Stimulated activated CD4-positive, alpha-beta T cell treated with anti-CD3 and anti-CD28 coated beads, Interleukin-15, amount 100 ng/mL, for 1 hour (primary cell): Measurements from ENCODE around the gene MYO7B.

Experiments used
- DNase-seq, 2 donors: peaks; one replicate each; pipeline ENCODE4 v3.0.0-alpha.2; 2020; ENCODE audit warnings: low read depth in 1 of 2, low spot score in 1 of 2

Gene MYO7B

DNA sequence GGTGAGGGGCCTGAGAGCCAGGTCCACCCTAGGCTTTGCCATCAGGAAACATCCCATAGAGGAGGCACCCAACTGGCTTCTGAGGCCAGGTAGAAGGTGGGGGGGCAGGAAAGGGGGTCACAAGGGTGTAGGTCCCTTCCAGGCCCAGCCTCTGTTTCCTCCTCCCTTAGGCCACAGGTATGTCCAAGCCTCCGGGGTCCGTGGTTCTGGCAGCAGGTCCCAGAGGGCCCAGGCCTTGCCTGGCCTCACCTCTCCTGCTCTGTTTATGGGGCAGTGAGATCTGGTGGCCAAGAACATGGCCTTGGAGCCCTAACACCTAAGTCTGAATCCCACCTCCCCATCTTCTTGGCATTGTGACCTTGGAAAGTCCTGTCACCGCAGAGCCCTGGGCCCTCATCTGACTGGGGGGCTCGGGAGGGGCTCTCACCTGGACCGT is 88.9 kb downstream of the MYO7B start:
- no peak for DNase-seq

DNA sequence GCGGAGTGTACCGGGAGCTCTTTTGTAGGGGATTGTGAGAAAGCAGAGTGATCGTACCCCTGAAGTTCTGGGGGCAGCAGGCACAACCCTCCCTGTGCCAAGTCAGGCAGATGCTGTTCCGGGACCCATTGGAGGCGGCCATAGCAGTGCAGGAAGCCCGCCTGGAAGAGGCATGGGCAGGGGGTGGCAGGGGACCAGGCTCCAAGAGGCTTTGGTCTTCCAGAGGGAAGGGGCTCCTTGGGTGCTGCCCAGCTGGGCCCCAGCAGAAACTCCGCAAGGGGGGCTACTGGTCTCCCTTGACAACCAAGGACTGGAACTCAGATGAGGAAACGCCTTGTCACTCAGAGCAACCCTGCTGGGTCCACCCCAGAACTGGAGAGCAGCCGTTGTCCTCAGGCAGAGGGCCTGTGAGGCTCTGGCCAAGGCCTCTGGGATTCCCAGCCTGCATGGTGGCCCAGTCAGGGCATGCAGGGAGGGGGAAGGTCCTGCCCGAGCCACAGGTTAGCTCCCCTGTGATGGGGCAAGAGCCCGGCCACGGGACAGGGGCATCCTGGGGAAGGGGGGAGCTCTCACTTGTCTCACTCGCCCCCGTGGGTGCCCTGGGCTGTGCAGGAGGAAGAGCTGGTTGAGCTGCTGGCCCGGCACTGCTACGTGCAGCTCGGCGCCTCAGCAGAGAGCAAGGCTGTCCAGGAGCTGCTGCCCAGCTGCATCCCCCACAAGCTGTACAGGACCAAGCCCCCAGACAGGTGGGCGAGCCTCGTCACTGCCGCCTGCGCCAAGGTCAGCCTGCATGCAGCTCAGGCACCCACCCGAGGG is 89.5 kb downstream of the MYO7B start:
- DNase-seq, result no peak

- DNase-seq, result no peak
These were observed 90.1 kb downstream of the MYO7B start for GRCh38 chr2:127625572-127625951.

DNA sequence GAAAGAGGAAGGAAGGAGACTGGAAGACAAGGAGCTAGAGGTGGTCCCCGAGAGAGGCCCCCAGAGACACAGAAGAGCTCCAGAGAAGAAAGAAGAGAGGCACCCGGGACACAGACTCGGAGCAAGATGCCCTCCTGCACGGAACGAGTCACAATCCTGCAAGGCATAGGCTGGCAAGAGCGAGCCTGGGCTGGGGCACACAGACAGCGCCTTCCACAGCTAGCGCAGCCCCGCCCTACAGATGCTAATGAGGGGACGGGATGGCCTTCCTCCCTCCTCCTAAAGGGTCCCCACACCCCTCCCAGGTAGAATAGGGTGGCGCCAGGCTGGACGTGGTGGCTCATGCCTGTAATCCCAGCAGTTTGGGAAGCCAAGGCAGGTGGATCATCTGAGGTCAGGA is 90.7 kb downstream of the MYO7B start:
- DNase-seq, result no peak

DNA sequence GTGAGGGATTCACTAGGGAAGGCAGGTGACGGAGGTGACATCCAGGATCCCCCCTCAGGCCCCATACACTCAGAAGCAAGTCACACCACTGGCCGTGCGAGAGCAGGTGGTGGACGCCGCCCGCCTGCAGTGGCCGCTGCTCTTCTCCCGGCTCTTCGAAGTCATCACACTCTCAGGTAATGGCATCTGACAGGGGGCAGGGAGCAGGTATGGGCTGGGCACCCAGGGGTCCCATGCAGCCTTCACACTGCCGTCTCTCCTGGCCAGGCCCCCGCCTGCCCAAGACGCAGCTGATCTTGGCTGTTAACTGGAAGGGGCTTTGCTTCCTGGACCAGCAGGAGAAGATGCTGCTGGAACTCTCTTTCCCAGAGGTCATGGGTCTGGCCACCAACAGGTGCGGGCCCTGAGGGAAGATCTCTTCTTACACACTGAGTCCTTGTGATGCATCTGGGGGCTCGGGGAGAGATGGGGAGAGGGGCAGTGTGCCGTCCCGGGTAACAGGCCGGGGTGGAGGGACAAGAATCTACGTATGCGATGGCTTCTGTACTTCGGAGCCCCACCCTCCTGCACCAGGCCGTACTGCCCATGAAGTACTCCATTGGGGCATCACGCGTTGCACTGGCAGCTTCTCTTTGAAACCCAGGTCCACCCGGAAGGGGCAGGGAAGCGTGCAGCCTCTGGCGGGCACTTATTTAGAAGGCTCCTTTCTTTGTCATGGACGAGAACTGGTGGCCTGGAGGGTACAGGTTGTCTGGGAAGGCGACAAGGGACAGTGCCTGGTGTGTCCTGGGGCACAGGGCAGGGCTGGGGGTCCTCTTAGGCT is 91.6 kb downstream of the MYO7B start:
- no peak for DNase-seq

DNA sequence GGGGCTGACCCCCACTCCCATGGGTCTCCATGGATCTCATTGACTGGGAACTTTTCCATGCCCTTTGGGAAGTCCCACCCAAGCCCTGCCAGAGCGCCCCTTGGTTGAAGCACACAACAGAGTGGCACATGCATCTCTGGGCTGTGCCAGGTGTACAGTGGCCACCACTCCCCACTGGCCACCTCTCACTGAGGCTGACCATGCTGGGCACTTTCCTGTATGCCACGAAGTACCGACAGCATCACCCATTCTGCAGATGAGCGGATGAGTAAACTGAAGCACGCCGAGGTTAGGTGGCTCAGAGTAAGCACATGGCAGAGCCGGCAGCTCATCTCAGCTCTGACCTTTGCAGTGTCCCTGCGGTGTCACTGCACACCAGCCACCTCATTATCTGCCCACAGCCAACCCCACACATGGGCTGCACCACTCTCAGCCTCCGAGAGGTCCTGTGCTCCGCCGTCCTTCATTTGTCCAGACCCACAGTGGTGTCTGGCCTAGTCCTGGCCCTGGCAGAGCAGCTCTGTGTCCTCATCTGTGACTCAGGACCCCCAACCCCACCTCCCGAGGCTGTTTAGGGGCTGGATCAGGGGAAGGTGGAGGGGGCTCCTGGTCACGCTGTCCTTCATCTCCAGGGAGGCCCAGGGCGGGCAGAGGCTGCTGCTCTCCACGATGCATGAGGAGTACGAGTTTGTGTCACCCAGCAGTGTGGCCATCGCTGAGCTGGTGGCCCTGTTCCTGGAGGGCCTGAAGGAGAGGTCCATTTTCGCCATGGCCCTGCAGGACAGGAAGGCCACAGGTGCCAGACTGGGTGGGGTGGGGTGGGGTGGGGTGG is 92.5 kb downstream of the MYO7B start:
- DNase-seq, result no peak

- DNase-seq, result no peak
These were observed 93.5 kb downstream of the MYO7B start for GRCh38 chr2:127628767-127629614.

DNA sequence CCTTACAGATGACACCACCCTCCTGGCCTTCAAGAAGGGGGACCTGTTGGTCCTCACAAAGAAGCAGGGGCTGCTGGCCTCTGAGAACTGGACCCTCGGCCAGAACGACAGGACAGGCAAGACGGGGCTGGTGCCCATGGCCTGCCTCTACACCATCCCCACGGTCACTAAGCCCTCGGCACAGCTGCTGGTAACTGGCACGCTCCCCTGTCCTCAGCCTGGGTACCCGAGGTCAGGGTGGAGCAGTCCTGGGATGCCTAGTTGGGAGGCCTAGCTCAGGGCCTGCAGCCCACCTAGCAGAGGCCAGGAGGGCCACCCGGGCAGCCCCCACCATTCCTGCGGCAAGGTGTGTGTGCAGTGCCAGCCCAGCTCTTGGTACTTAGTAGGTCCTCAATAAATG is 94.2 kb downstream of the MYO7B start:
- no peak for DNase-seq

DNA sequence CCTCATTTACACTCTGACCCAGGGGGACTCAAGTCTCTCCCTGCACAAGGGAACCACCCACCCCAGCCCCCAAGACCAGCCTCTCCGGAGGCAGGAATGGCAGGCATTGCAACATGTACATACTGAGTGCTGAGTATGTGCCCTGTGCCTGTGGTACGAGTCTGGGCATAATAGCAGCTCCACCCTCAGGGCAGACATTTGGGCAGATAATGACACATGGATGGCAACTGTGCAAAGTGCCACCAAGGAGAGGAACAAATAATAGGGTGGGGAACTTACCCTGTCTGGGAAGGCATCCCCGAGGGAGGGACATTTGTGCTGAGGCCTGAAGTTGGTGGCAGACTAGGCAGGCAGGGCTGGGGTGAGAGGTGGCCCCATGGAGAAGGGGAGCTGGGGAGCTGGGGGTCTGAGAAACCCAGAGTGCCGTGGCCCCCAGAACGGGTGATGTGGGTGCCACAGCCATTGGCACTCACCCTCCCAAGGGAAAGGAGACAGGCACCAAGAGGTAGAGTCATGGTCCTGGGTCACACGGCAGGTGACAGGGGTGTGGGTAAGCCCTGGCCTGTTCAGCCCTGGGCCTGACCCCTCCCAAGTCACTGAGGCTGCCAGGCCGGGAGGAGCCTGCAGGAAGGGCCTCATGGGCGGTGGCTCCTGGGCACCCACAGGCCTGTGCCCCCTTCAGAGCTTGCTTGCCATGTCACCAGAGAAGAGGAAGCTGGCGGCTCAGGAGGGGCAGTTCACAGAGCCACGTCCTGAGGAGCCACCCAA is 94.8 kb downstream of the MYO7B start:
- no peak for DNase-seq

- no peak for DNase-seq
These were observed 95.5 kb downstream of the MYO7B start for GRCh38 chr2:127630864-127631540.

DNA sequence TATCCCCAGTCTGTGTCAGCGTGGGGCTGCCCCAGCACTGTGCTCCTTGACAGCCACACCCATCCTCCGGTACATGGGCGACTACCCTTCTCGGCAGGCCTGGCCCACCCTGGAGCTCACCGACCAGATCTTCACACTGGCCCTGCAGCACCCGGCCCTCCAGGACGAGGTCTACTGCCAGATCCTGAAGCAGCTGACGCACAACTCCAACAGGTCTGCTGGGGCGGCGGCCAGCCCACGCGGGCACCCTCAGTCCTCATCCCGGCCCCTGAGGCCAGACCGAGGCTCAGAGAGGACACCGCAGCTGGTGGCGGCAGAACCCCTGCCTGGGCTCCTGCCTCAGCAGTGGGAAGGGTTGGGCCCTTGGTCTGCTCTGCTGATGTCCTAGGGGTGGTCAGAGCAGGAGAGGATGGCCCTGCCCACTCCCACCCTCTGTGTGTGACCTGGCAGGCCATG is 96.1 kb downstream of the MYO7B start:
- DNase-seq, result no peak

DNA sequence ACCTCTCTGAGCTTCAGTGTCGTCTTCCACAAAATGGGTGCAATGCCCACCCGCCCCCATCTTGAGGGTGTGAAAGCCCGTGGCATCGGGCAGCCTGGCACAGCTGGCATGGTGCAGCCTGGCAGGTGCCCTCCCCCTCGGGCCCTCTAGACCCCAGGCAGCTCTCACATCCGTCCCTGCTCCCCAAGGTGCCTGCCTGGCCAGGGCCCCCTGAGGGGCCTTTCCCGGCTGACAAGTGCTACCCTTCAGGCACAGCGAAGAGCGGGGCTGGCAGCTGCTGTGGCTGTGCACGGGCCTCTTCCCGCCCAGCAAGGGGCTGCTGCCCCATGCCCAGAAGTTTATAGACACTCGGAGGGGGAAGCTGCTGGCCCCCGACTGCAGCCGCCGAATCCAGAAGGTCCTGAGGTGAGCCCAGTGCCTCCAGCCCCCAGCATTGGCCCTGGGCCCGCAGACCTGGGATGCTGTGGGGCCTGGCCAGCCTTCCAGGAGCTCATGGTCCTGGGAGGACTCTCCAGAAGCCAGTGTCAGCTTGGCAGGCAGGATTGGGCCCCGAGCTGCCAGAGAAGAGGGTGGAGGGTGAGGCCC is 96.6 kb downstream of the MYO7B start:
- no peak for DNase-seq

DNA sequence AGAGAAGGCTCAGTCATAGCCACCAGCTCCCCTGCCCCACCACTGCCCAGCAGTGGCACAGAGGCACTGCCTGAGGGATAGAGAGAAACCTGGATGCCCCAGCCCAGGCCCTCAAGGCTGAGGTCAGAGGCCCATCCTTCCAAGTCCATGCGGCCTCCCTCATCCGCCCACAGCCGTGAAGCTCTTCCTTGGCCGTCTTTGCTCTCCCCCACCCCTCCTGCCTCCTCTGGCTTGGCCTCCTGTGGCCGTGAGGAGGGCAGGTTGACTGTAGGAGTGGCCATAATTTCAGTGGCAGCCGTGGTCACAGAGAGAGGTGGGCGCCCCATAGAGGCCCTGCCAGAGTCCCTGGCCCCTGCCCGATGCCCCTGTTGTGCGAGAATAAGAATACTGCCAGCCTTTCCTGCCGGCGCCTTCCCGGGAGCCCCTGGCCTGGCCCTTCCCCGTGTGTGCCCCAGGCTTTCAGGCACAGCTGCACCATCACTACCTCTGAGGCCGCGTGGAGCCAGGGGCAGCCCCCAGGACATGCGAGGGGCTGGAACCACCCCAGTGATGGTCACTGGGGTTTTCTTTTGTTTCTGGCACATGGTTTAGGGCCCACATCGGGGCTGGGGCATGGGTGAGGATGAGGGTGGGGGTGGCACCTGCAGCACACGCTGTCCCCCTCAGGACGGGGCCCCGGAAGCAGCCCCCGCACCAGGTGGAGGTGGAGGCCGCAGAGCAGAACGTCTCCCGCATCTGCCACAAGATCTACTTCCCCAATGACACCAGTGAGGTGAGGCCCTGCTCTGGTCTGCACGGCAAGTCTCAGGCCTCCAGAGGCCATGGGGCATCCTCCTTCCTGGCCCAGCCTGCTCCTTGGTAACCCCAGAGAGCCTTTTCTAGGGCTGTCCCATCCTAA is 97.4 kb downstream of the MYO7B start:
- DNase-seq, result no peak

DNA sequence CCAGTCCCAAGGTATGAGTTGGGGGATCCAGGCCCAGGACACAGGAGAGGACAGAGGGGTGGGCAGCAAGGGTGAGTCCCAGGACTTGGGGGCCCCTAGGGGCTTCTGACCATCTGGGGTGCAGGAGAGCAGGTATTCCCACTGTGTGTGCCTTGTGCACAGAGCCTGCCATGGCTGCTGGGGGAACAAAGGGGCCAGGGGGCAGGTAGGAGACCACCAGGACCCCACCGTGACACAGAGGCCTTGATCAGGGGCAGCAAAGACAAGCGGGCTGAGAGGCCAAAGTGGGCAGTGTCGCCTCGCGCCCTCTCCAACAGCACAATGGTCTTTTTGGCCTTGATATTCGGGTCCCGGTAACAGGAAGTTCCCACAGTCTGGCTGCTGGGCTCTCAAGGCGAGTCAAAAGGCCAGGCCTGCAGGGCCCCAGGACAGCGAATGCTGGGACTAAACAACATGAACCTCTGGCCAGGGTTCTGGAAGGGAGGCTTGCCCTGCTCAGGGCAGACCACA is 98.1 kb downstream of the MYO7B start:
- DNase-seq, result no peak

GRCh38 chr2:127634066-127634617 is 98.7 kb downstream of the MYO7B start:
- no peak for DNase-seq

DNA sequence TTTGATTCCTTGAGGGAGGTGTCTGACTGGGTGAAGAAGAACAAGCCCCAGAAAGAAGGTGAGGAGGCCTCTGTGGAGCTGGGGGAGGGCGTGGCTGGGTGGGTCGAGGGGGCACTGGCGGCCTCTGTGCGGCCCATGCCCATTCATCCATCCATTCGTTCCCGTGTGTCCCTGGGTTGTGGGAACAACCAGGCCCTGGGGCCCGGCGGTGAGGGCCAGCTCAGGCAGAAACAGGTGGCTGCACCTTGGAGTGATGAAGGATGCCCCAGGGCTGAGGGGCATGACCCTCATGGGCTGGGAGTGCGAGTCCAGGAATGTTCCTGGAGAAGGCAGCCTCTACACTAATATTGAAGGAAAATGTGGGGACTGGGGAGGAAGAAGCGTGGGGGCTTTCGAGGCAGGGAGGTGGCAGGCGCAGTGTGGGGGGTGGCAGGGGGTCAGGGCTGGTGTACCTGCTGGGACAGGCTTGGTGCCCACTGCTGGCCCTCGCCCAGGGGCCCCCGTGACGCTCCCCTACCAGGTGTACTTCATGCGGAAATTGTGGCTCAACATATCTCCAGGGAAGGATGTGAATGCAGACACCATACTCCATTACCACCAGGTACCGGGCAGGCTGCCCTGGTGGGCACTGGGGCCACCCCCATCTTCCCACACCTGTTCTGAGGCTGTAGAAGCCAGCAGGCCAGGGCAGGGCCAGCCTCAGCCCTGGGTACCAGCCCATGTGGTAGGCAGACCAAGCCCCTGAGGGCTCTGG is 99.3 kb downstream of the MYO7B start:
- no peak for DNase-seq
